ENCODE data around the gene TBC1D4. TPM values are rescaled to one million over a fixed set of nuclear protein-coding genes. Genes with fewer than 3 reads are reported as not detected.

The TBC1D4 gene
- total and polyA plus RNA-seq, 2 donors (not counting 1 experiment from before 2014, with no cell fraction given) = 10.3 to 15.4 TPM

DNA sequence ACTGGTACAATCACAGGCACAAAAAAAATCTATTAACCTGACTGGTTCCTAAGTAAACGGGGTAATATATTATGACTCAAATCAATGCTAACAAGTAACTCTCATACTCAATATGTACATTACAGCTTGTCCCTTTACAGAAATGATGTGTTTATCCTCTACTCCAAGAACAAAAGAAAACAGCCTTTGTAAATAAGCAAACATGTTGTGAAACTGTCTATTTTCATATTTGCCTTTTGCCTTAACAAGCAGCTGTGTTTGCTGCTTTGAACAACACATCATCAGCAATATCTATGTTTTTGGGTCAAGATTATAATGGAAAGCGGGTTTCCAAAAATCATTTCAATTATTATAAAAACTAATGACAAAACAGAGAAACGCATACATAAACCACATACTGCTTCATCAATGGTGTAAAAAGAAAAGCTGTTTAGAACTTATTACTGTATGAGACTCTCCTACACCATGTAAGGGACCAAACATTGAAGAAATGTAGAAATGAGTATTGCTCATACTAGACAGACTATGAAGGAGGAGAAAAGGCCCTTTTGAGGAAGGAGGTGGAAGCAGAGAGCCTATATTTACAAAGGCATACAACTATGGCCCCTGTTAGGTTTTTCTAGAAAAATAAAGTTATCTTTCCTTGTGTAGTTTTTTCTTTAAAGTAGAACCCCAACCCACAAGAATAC lies 14.8 kb downstream of the TBC1D4 start:
- no peak overlapping the region for H3K9ac ChIP-seq (ENCODE audit: insufficient read depth, low read length)
- H3K36me3 ChIP-seq (ENCODE audit: control insufficient read depth, insufficient read depth, low read length) = no peaks in the 10 kb centered on the region
- no peak overlapping the region for H3K27ac ChIP-seq (ENCODE audit: insufficient read depth, low read length)
- TF ChIP-seq CTCF (conservative IDR thresholded peaks at IDR 0.05 in 1 of 2, IDR thresholded peaks at IDR 0.05 in 1 of 2; ENCODE audit: low read depth in 1 of 2, low read length in 2 of 2) (no peak), EZH2 (IDR thresholded peaks at IDR 0.05; ENCODE audit: low read length, missing control alignments) (no peak)
- DNase-seq (ENCODE audit: low read depth in 2 of 2) = no peak
- no peak overlapping the region for H3K4me3 ChIP-seq (replicated peaks in 1 of 4; ENCODE audit: control extremely low read depth in 1 of 4, insufficient read depth in 1 of 4, low read depth in 3 of 4, low read length in 4 of 4)
- no peaks in the 10 kb centered on the region for H4K20me1 ChIP-seq (ENCODE audit: control insufficient read depth, extremely low read depth, insufficient read depth, low read length)
- H3K4me1 ChIP-seq (ENCODE audit: control insufficient read depth, extremely low read depth, insufficient read depth, low read length) = no peaks in the 10 kb centered on the region
- no peaks in the 10 kb centered on the region for H3K9me3 ChIP-seq (ENCODE audit: control insufficient read depth, insufficient read depth, low read depth, low read length)
- H2AFZ ChIP-seq (ENCODE audit: low read length) = no peak overlapping the region
- no peaks in the 10 kb centered on the region for H3K27me3 ChIP-seq (ENCODE audit: control insufficient read depth, insufficient read depth, low read length)
- no peak overlapping the region for H3K4me2 ChIP-seq (ENCODE audit: extremely low read depth, insufficient read depth, low read length)
- no peaks in the 10 kb centered on the region for H3K79me2 ChIP-seq (ENCODE audit: control insufficient read depth, insufficient read depth, low read length)

DNA sequence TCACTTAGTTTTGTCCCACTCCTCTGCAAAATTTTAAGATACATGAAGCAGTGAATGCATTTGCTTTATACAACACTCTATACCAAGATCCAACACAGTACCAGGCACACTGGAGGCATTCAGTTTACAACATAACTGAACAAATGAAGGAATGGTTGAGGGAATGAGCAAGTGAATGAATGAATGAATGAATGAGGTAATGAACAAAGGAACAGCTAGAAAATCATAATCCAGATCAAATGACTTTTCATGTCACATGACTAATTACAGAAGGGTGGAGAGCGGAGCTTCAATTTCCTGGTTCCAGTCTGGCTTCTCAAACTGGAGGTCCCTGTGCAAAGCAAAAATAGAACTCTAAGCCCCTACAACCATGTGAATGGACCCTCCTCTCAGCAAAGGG lies 16.7 kb downstream of the TBC1D4 start:
- Histone ChIP-seq H3K79me2 (ENCODE audit: control insufficient read depth, insufficient read depth, low read length) (no peaks in the 10 kb centered on the region), H3K36me3 (ENCODE audit: control insufficient read depth, insufficient read depth, low read length) (peaks cover 2% of the 10 kb centered on the region), H4K20me1 (ENCODE audit: control insufficient read depth, extremely low read depth, insufficient read depth, low read length) (no peaks in the 10 kb centered on the region), H3K4me1 (ENCODE audit: control insufficient read depth, extremely low read depth, insufficient read depth, low read length) (no peaks in the 10 kb centered on the region), H3K4me2 (ENCODE audit: extremely low read depth, insufficient read depth, low read length) (no peak overlapping the region), H2AFZ (ENCODE audit: low read length) (no peak overlapping the region), H3K27me3 (ENCODE audit: control insufficient read depth, insufficient read depth, low read length) (no peaks in the 10 kb centered on the region), H3K9me3 (ENCODE audit: control insufficient read depth, insufficient read depth, low read depth, low read length) (no peaks in the 10 kb centered on the region), H3K4me3 (replicated peaks in 1 of 4; ENCODE audit: control extremely low read depth in 1 of 4, insufficient read depth in 1 of 4, low read depth in 3 of 4, low read length in 4 of 4) (no peak overlapping the region), H3K9ac (ENCODE audit: insufficient read depth, low read length) (no peak overlapping the region), H3K27ac (ENCODE audit: insufficient read depth, low read length) (no peak overlapping the region)
- TF ChIP-seq EZH2 (IDR thresholded peaks at IDR 0.05; ENCODE audit: low read length, missing control alignments) (no peak), CTCF (conservative IDR thresholded peaks at IDR 0.05 in 1 of 2, IDR thresholded peaks at IDR 0.05 in 1 of 2; ENCODE audit: low read depth in 1 of 2, low read length in 2 of 2) (no peak)
- DNase-seq (ENCODE audit: low read depth in 2 of 2) = no peak

GRCh38 chr13:75461314-75461713 lies 20.7 kb downstream of the TBC1D4 start:
- Histone ChIP-seq H3K36me3 (ENCODE audit: control insufficient read depth, insufficient read depth, low read length) (peaks cover 2% of the 10 kb centered on the region), H3K79me2 (ENCODE audit: control insufficient read depth, insufficient read depth, low read length) (no peaks in the 10 kb centered on the region), H3K4me3 (replicated peaks in 1 of 4; ENCODE audit: control extremely low read depth in 1 of 4, insufficient read depth in 1 of 4, low read depth in 3 of 4, low read length in 4 of 4) (no peak overlapping the region), H3K27me3 (ENCODE audit: control insufficient read depth, insufficient read depth, low read length) (no peaks in the 10 kb centered on the region), H3K9me3 (ENCODE audit: control insufficient read depth, insufficient read depth, low read depth, low read length) (no peaks in the 10 kb centered on the region), H3K4me2 (ENCODE audit: extremely low read depth, insufficient read depth, low read length) (no peak overlapping the region), H3K27ac (ENCODE audit: insufficient read depth, low read length) (no peak overlapping the region), H4K20me1 (ENCODE audit: control insufficient read depth, extremely low read depth, insufficient read depth, low read length) (no peaks in the 10 kb centered on the region), H3K4me1 (ENCODE audit: control insufficient read depth, extremely low read depth, insufficient read depth, low read length) (no peaks in the 10 kb centered on the region), H3K9ac (ENCODE audit: insufficient read depth, low read length) (no peak overlapping the region), H2AFZ (ENCODE audit: low read length) (no peak overlapping the region)
- TF ChIP-seq CTCF (conservative IDR thresholded peaks at IDR 0.05 in 1 of 2, IDR thresholded peaks at IDR 0.05 in 1 of 2; ENCODE audit: low read depth in 1 of 2, low read length in 2 of 2) (no peak), EZH2 (IDR thresholded peaks at IDR 0.05; ENCODE audit: low read length, missing control alignments) (no peak)
- peak in 1 of 2 donors; percentile 12 for DNase-seq (ENCODE audit: low read depth in 2 of 2)

Data from fibroblast of lung (primary cell).